ENCODE measurements around the gene TRPM5. TPM values are rescaled to one million over a fixed set of nuclear protein-coding genes. Genes with fewer than 3 reads are reported as not detected.

TRPM5 gene
- total and polyA plus RNA-seq, 2 of the 8 experiments (the other 6 are each of a cell fraction or from before 2014, with no cell fraction given) = 0.02 TPM; not detected in 1

DNA sequence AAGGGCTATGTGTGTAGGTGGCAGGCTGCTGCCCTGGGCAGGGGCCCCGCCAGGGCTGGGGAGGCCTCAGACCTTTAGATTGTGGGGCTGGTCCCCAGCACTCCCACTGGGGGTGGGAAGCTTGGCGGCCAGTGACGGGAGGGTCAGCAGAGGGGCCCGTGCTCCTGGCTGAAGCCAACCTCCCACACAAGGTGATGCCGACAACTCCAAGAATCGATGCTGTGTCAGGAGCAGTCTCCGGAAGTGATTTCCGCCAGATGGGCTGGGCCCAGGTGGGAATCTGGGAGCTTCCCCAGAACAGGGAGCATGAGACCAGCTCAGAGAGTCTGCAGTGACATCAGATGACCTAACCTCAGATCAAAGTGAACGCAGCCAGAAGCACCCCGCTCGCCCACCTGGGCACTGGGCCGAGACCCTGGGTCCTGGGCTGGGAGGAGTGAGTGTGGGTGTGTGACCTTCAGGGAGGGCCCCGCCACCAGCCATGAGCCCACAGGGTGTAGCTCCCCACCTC lies 7.7 kb downstream of the TRPM5 start:
- CTCF ChIA-PET (ENCODE audit: partially characterized antibody) = interaction anchor here (0.7 to 2.6 kb wide), 10 partner anchors 9 to 455 kb away, joined by 3 to 16 read pairs (median 4); partner anchors contain the start of gene TSSC4
- POLR2A ChIA-PET (ENCODE audit: partially characterized antibody) = interaction anchor here (0.8 to 1.2 kb wide), 2 partner anchors 10 to 96 kb away, joined by 3 read pairs; no protein-coding TSS in a partner anchor
- Histone ChIP-seq H4K91ac (replicated peaks; ENCODE audit: insufficient read length, low read length) (no peak overlapping the region), H2BK20ac (ENCODE audit: low read length) (no peak overlapping the region), H3K4me2 (ENCODE audit: insufficient read depth in 1 of 2, low read depth in 2 of 2, low read length in 2 of 2) (no peak overlapping the region), H3K9ac (replicated peaks in 1 of 4; ENCODE audit: extremely low read depth in 1 of 4, low read depth in 3 of 4, low read length in 3 of 4) (no peak overlapping the region), H3K79me1 (ENCODE audit: low read depth, low read length) (no peaks in the 10 kb centered on the region), H3K36me3 (ENCODE audit: control insufficient read depth in 2 of 4, insufficient read depth in 4 of 4, low read length in 3 of 4) (no peaks in the 10 kb centered on the region), H4K8ac (ENCODE audit: extremely low read depth, insufficient read depth, low read length) (no peak overlapping the region), H3K27me3 (replicated peaks in 1 of 4; ENCODE audit: control insufficient read depth in 3 of 4, extremely low read depth in 1 of 4, insufficient read depth in 3 of 4, low read length in 3 of 4) (peaks cover 2 to 13% (median 8%) of the 10 kb centered on the region in 4 experiments; a peak in 6 of 7 replicates), H3K4me1 (replicated peaks in 1 of 4; ENCODE audit: control insufficient read depth in 3 of 4, insufficient read depth in 4 of 4, low read length in 3 of 4) (no peaks in the 10 kb centered on the region; a peak in 1 of 7 replicates), H2BK15ac (ENCODE audit: low read length) (no peak overlapping the region), H4K20me1 (replicated peaks in 1 of 2; ENCODE audit: control insufficient read depth in 1 of 2, insufficient read depth in 2 of 2, low read length in 2 of 2) (peaks cover 0 to 9% of the 10 kb centered on the region in 2 experiments), H3K9me3 (ENCODE audit: insufficient read depth in 2 of 2, low read depth in 1 of 2, low read length in 1 of 2) (no peaks in the 10 kb centered on the region), H3K79me2 (ENCODE audit: control insufficient read depth in 1 of 2, insufficient read depth in 2 of 2, low read length in 2 of 2) (no peaks in the 10 kb centered on the region), H3K27ac (ENCODE audit: low read depth, low read length) (no peak overlapping the region), H3K4me3 (ENCODE audit: extremely low read depth in 1 of 4, insufficient read depth in 2 of 4, low read depth in 3 of 4, low read length in 4 of 4) (no peak overlapping the region), H2BK12ac (ENCODE audit: low read depth, low read length) (no peak overlapping the region), H2AK5ac (ENCODE audit: low read depth, low read length) (no peak overlapping the region), H2AFZ (ENCODE audit: low read length) (no peak overlapping the region), H4K5ac (ENCODE audit: insufficient read length, low read depth, low read length) (no peak overlapping the region), H3K18ac (ENCODE audit: extremely low read depth, low read length) (no peak overlapping the region), H3K23me2 (ENCODE audit: low read depth, low read length) (peaks cover 7% of the 10 kb centered on the region; the same call in 1 of the 2 replicates), H2BK120ac (replicated peaks; ENCODE audit: low read depth, low read length) (no peak overlapping the region), H2BK5ac (ENCODE audit: low read depth, low read length) (no peak overlapping the region), H3K56ac (replicated peaks; ENCODE audit: insufficient read length, low read depth, low read length) (no peak overlapping the region), H3K14ac (ENCODE audit: insufficient read length) (no peak overlapping the region), H3K4ac (replicated peaks; ENCODE audit: insufficient read length, low read depth, low read length) (no peak overlapping the region), H3K23ac (ENCODE audit: insufficient read length) (no peak overlapping the region)
- DNase-seq (ENCODE audit: low read depth in 1 of 2, low spot score in 2 of 2) (no peak), FAIRE-seq (no peak)
- WGBS, 2 experiments (ENCODE audit: extremely low coverage in 1 of 2, insufficient coverage in 1 of 2, insufficient read length in 1 of 2, insufficient replicate concordance in 2 of 2, low coverage in 1 of 2, low lambda C conversion rate in 2 of 2, missing lambda C conversion rate in 1 of 2) = 83% methylated on average over 6 of the region's 13 CpGs; no CpG with 5 or more reads in 1 of the 2 experiments
- TF ChIP-seq ASH2L (IDR thresholded peaks at IDR 0.05; ENCODE audit: low read length) = no peak
- no peak for TF ChIP-seq CBX5 (IDR thresholded peaks at IDR 0.05; ENCODE audit: low read depth, low read length)
- TF ChIP-seq RAD21 (IDR thresholded peaks at IDR 0.05 in 1 of 2, conservative IDR thresholded peaks at IDR 0.05 in 1 of 2; ENCODE audit: low read depth in 2 of 2, low read length in 2 of 2) = no peak
- TF ChIP-seq CHD1 (IDR thresholded peaks at IDR 0.05; ENCODE audit: low read depth, low read length) = no peak
- no peak for TF ChIP-seq CTBP2 (IDR thresholded peaks at IDR 0.05; ENCODE audit: borderline replicate concordance, insufficient read depth, insufficient read length, low read length)
- TF ChIP-seq MAFK (IDR thresholded peaks at IDR 0.05; ENCODE audit: low read depth, low read length) = no peak
- no peak for TF ChIP-seq SUZ12 (IDR thresholded peaks at IDR 0.05; ENCODE audit: low read length)
- TF ChIP-seq BRCA1 (IDR thresholded peaks at IDR 0.05; ENCODE audit: low read depth, low read length) = no peak
- no peak for TF ChIP-seq SIRT6 (IDR thresholded peaks at IDR 0.05; ENCODE audit: low read length)

All from H1 (cell line).